ENCODE measurements around the gene ACSS3.

ACSS3 gene

DNA sequence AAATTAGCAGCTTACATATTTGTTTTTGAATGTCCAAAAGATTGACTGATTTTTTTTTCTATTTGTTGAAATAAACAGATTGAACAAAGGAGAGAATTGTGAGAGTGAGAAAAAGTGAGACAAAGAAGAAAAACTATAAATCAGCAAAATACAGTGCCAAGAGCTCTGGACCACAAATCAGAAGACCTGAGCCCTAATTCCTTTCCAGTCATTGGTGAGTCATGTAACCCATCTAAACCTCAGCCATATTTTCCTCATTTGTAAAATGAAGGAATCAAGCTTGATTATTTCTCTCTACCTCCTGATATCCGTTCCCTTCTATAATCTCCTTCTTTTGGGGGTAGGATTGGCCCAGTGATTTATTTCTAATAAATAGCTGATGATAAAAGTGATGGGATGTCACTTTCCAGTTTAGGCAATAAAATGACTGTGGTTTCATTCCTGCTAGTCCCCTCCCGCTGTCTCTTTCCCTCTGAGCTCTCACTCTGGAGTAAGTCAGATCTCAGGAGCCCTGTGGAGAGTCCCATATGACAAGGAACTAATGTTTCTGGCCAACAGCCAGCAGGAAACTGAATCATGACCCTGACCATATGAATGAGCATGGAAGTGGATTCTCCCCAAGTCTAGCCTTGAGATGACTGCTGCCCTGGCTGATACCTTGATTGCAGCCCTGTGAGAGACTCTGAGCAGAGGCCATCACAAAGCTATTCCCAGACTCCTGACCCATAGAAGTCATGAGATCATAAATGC lies 218.9 kb downstream of the ACSS3 start:
- DNase-seq (ENCODE audit: low spot score), result no peak

DNA sequence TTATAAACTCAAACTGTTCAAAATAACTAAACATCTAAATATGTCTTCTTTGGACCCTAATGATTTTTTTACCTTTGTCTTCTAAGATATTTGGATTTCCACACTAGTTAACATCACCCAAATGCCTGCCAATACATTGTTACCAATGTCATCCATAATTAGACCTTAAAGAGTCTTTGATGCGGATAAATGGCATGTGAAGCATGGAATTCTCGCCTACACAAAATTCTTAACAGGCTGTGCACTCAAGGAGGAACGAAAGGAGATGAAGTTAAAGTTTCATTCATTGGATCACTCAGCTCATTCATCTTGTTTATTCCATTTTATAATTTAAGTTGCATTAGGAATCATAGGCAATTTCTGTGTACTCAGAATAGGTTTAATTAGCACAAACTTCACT lies 219.7 kb downstream of the ACSS3 start:
- DNase-seq (ENCODE audit: low spot score), result no peak

- no peak for DNase-seq (ENCODE audit: low spot score)
Measured at GRCh38 chr12:81300454-81300853, 222.6 kb downstream of the ACSS3 start.

DNA sequence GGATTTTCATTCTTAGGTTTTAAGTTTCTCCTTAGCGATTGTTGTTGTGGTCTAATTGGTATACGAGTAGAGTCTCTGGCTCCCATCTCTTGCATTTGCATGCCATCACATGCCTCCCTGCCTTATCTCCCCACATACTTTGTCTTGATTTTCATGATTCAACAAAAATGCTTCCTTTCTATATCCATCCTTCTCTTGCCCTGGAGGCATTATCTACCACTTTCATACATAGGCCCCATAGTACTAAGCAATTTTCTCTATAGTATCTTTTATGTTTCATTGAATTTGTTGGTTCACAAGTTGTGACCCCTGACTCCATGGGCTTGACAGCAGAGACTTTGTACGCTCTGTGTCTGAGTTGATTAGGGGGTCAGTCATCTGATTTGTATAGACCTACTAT lies 226.1 kb downstream of the ACSS3 start:
- DNase-seq (ENCODE audit: low spot score), result no peak

Data from AG20443 (cell line).